Effector memory CD4-positive, alpha-beta T cell (primary cell): ENCODE measurements around the gene CUL3.
"Not testable (repeated sequence)": the region's sequence is repeated elsewhere in the genome, so short reads cannot be mapped to it uniquely, and the experiment has no call there.

Source experiments
- DNase-seq, 3 donors: peaks; one replicate each; pipeline ENCODE4 v3.0.0-alpha.2; 2020
- H3K27ac ChIP-seq: 2 replicates; pipeline ENCODE4 v1.7.0; 2013; ENCODE audit warnings: mild to moderate bottlenecking, low read length, moderate library complexity; ENCODE audit not compliant: insufficient read depth, poor library complexity, severe bottlenecking
- H3K27me3 ChIP-seq: replicated peaks from 2 replicates; pipeline ENCODE4 v1.7.0; 2013; ENCODE audit warnings: mild to moderate bottlenecking, low read length; ENCODE audit not compliant: insufficient read depth, control insufficient read depth, poor library complexity, severe bottlenecking
- H3K36me3 ChIP-seq: 2 replicates; pipeline ENCODE4 v1.7.0; 2013; ENCODE audit warnings: mild to moderate bottlenecking, low read length, moderate library complexity; ENCODE audit not compliant: control insufficient read depth, insufficient read depth
- H3K4me1 ChIP-seq: 2 replicates; pipeline ENCODE4 v1.7.0; 2013; ENCODE audit warnings: low read length, mild to moderate bottlenecking; ENCODE audit not compliant: control insufficient read depth, insufficient read depth, poor library complexity, severe bottlenecking
- H3K4me3 ChIP-seq: 2 replicates; pipeline ENCODE4 v1.7.0; 2013; ENCODE audit warnings: low read length, low read depth, mild to moderate bottlenecking; ENCODE audit not compliant: insufficient read depth, poor library complexity, severe bottlenecking
- H3K9me3 ChIP-seq: 2 replicates; pipeline ENCODE4 v1.7.0; 2013; ENCODE audit warnings: mild to moderate bottlenecking, low read length, moderate library complexity; ENCODE audit not compliant: control insufficient read depth

The CUL3 gene

DNA sequence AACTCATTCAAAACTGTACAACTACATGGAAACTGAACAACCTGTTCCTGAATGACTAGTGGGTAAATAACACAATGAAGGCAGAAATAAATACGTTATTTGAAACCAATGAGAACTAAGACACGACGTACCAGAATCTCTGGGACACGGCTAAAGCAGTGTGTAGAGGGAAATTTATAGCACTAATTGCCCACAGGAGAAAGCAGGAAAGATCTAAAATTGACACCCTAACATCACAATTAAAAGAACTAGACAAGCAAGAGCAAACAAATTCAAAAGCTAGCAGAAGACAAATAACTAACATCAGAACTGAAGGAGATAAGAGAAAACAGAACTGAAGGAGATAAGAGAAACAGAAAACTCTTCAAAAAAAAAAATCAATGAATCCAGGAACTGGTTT is 97.2 kb downstream of the CUL3 start:
- H3K36me3 ChIP-seq = peaks cover 10% of the 10 kb centered on the region
- not testable (repeated sequence) for H3K4me3 ChIP-seq, H3K27me3 ChIP-seq, DNase-seq, H3K27ac ChIP-seq, H3K9me3 ChIP-seq, H3K4me1 ChIP-seq

DNA sequence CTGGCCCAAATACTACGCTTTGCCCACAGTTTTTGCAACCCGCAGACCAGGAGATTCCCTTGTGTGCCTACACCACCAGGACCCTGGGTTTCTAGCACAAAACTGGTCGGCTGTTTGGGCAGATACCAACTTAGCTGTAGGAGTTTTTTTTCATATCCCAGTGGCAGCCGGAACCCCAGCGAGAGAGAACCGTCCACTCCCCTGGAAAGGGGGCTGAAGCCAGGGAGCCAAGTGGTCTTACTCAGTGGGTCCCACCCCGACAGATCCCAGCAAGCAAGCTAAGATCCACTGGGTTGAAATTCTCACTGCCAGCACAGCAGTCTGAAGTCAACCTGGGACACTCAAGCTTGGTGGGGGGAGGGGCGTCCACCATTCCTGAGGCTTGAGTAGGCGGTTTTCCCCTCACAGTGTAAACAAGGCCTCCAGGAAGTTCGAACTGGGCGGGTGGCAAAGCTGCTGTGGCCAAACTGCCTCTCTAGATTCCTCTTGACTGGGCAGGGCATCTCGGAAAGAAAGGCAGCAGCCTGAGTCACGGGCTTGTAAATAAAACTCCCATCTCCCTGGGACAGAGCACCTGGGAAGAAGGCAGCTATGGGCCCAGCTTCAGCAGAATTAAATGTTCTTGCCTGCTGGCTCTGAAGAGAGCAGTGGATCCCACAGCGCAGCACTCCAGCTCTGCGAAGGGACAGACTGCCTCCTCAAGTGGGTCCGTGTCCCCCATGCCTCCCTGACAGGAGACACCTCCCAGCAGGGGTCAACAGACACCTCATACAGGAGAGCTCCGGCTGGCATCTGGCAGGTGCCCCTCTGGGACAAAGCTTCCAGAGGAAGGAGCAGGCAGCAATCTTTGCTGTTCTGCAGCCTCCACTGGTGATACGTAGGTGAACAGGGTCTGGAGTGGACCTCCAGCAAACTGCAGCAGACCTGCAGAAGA is 99.8 kb downstream of the CUL3 start:
- not testable (repeated sequence) for H3K27ac ChIP-seq, H3K27me3 ChIP-seq, H3K9me3 ChIP-seq, DNase-seq, H3K4me1 ChIP-seq, H3K4me3 ChIP-seq
- H3K36me3 ChIP-seq = peaks cover 19% of the 10 kb centered on the region

DNA sequence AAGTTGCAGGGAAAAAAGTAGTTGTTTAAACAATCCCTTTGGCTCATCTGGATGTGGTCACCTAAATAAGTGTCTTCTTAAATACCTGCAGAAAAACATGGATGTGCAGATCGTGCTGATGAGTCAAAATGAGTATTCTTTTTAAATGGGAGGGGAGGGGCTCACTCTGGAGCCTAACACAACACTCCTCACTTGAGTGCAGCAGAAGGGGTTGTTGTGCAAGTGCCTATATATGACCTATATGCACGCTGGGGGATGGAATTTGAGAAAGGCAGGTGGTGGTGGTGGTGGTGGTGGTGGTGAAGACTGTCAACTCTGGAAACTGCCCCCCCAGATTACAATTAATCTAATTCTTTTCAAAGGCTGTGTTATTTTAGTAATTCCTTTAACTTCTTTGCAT is 105.3 kb downstream of the CUL3 start:
- no peaks in the 10 kb centered on the region for H3K27me3 ChIP-seq

DNA sequence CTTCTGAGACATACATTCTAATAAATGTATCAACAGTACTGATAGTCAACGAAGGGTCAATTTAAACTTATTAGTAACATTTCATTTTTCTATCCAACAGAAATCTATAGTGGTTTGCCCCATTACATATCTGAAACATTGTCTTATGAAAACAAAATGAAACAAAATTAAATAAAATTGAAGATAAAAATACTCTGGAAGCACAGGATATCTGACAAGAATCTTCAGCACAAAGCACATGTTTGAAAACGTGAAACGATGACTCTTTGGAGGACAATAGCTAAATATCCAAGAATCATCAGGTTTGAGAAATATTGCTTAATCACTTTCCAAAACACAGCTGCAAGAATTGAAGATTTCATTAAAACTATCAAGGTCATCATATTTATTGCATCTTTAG is 112.3 kb downstream of the CUL3 start:
- no peaks in the 10 kb centered on the region for H3K9me3 ChIP-seq
- H3K4me1 ChIP-seq = no peaks in the 10 kb centered on the region
- no peak for DNase-seq
- H3K36me3 ChIP-seq = peaks cover 30% of the 10 kb centered on the region
- no peaks in the 10 kb centered on the region for H3K27me3 ChIP-seq
- H3K27ac ChIP-seq = no peak overlapping the region
- no peak overlapping the region for H3K4me3 ChIP-seq

More for the DNA sequence above, 105.3 kb downstream of the CUL3 start:
- H3K9me3 ChIP-seq = no peaks in the 10 kb centered on the region
- H3K36me3 ChIP-seq = peaks cover 64% of the 10 kb centered on the region
- no peak overlapping the region for H3K27ac ChIP-seq
- no peaks in the 10 kb centered on the region for H3K4me1 ChIP-seq
- DNase-seq = no peak
- H3K4me3 ChIP-seq = no peak overlapping the region

DNA sequence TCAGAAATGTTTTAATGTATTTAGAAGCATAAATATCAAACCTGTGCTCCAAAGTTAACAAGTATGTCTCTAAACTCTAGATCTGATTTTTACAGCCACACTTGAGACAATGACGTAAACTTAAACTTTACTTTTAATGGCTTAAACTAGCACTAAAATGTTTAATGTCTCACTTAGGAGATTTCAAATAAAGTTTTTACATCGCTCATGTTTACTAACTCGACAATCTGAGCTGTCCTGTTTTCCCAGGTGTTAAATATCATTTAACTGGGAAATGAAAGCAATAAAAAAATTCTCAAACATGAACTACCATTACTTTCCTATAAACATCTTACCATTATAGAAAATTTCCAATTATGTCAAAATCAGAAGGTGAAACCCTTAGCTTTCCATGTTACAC is 113.0 kb downstream of the CUL3 start:
- Histone ChIP-seq H3K4me3 (no peak overlapping the region), H3K4me1 (no peaks in the 10 kb centered on the region), H3K27ac (no peak overlapping the region), H3K9me3 (no peaks in the 10 kb centered on the region), H3K36me3 (peaks cover 24% of the 10 kb centered on the region), H3K27me3 (no peaks in the 10 kb centered on the region)
- no peak for DNase-seq

DNA sequence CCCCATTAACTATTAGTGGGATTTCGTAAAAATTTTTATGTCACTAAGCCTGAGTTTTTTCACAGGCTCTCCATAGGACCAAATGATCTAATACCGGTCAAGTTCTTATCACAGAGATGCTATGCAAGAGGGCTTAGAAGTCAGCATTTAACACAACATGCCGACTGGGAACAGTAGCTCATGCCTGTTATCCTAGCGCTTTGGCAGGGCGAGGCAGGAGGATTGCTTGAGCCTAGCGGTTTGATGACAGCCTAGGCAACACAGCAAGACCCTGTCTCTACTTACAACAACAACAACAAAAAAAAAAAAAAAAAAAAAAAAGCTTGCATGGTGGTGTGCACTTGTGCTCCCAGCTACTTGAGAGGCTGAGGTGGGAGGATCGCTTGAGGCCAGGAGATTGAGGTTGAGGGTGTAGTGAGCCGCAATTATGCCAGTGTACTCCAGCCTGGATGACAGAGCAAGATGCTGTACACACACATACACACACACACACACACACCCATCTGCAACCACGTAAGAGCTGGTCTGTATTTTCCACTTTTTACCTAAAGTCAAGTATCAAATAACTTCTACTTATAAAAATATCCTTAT is 115.7 kb downstream of the CUL3 start:
- no peak overlapping the region for H3K27ac ChIP-seq
- H3K36me3 ChIP-seq = peaks cover 1% of the 10 kb centered on the region
- no peaks in the 10 kb centered on the region for H3K27me3 ChIP-seq
- H3K4me3 ChIP-seq = no peak overlapping the region
- no peaks in the 10 kb centered on the region for H3K4me1 ChIP-seq
- no peak for DNase-seq
- H3K9me3 ChIP-seq = no peaks in the 10 kb centered on the region

DNA sequence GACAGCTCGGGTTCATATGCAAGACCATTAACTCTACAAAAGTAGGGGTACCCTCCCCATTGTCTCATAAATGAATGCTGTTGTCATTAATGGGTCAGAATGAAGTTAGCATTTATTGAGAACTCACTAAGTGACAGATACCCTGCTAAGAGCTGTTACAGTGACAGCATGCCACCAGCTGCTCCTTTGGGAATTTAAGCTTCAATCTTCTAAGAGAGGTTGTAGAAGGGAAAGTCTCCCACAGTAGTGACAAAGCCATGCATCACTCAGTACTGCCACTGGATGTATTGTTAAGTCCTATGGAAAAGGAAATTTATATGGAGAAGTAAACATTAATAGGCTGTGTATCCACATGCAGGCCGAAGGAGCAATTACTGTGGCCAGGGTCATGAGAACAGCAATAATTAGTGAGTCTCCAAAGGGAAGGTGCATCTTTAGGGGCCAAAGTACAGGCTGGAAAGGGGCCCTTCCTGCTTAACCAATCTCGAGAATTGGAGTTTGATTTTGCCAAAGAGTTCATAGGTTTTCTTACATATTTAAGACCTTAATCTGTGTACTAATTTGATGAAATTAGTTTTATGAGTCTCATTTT is 118.8 kb downstream of the CUL3 start:
- Histone ChIP-seq H3K36me3 (no peaks in the 10 kb centered on the region), H3K4me3 (no peak overlapping the region), H3K9me3 (no peaks in the 10 kb centered on the region), H3K27ac (no peak overlapping the region), H3K4me1 (no peaks in the 10 kb centered on the region), H3K27me3 (no peaks in the 10 kb centered on the region)
- DNase-seq = no peak

DNA sequence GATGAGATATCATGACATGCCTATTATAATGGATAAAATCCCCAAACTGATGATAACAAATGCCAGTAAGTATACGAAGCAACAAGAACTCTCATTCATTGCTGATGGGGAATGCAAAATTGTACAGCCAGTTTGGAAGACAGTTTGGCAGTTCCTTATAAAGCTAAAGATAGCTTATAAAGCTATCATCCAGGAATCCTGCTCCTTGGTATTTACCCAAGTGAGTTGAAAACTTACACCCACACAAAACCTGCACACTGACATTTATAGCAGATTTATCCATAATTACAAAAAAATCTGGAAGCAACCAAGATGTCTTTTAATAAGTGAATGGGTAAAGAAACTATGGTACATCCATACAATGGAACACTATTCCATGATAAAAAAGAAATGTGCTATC is 123.8 kb downstream of the CUL3 start:
- no peak for DNase-seq
- no peaks in the 10 kb centered on the region for H3K9me3 ChIP-seq
- H3K4me1 ChIP-seq = no peaks in the 10 kb centered on the region
- H3K36me3 ChIP-seq = no peaks in the 10 kb centered on the region
- H3K27ac ChIP-seq = no peak overlapping the region
- H3K27me3 ChIP-seq = no peaks in the 10 kb centered on the region
- H3K4me3 ChIP-seq = no peak overlapping the region

DNA sequence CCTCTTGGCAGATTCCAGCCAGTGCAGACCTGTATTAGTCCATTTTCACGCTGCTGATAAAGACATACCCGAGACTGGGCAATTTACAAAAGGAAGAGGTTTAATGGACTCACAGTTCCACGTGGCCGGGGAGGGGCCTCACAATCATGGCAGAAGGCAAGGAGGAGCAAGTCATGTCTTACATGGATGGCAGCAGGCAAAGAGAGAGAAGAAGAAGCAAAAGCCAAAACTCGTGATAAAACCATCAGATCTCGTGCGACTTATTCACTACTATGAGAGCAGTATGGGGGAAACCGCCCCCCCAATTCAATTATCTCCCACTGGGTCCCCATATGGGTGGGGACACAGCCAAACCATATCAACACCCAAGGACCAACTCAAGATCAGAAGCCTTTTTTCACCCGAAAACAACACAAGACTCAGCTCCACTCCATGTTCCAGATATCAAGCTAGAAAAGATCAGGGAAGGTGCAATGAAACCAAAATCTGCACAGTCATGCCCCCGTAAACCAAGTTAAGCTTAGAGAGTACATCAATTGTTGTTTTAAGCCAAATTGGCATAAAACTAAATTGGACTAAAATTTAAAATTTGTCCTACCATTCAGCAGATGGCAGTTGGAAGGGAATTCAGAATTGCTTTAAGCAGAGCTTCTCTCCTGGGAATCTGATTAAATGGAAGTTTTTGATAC is 127.6 kb downstream of the CUL3 start:
- DNase-seq = no peak
- H3K4me3 ChIP-seq = no peak overlapping the region
- no peaks in the 10 kb centered on the region for H3K36me3 ChIP-seq
- no peaks in the 10 kb centered on the region for H3K4me1 ChIP-seq
- no peaks in the 10 kb centered on the region for H3K9me3 ChIP-seq
- H3K27ac ChIP-seq = no peak overlapping the region
- no peaks in the 10 kb centered on the region for H3K27me3 ChIP-seq
